D721Med (cell line): ENCODE results near the gene RERE.
"Not testable (repeated sequence)": the region's sequence is repeated elsewhere in the genome, so short reads cannot be mapped to it uniquely, and the experiment has no call there.

Experiments used
- DNase-seq: peaks from one replicate; pipeline ENCODE4 v3.0.0; 2011; ENCODE audit warnings: low spot score; ENCODE audit not compliant: insufficient read length
- FAIRE-seq: peaks from 2 replicates; lab custom pipeline; 2011; peaks lifted over from hg19 to GRCh38; lab: Jason Lieb, UNC
- TF ChIP-seq, protein P1 (sequence below): IDR thresholded peaks from 2 replicates; pipeline ENCODE4 v1.5.1; 2012; ENCODE audit warnings: mild to moderate bottlenecking, control low read depth; ENCODE audit not compliant: insufficient read depth; ENCODE audit errors: missing control alignments

RERE gene

DNA sequence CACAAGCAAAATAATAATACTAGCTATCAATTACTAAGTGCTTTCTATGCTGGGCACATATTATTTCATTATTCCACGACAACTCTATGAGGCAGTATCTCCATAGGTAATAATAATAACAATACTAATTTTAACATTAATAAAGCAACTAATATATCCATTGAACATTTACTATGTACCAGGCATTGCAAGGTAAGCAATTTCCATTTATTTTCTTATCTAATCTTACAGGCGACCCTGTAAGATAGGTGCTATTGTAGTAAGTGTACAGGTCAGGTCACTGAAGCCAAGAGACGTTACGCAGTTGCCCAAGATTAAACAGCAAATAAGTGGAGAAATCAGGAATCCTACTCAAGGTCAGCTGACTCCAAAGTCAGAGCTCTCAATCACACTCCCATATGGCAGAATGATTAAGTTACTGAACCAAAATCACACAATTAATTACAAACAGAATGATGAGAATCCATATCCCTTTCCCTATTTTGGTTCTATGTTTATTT, 301.1 kb downstream of the RERE start:
- DNase-seq (no peak), FAIRE-seq (no peak)
- TF ChIP-seq, protein P1, sequence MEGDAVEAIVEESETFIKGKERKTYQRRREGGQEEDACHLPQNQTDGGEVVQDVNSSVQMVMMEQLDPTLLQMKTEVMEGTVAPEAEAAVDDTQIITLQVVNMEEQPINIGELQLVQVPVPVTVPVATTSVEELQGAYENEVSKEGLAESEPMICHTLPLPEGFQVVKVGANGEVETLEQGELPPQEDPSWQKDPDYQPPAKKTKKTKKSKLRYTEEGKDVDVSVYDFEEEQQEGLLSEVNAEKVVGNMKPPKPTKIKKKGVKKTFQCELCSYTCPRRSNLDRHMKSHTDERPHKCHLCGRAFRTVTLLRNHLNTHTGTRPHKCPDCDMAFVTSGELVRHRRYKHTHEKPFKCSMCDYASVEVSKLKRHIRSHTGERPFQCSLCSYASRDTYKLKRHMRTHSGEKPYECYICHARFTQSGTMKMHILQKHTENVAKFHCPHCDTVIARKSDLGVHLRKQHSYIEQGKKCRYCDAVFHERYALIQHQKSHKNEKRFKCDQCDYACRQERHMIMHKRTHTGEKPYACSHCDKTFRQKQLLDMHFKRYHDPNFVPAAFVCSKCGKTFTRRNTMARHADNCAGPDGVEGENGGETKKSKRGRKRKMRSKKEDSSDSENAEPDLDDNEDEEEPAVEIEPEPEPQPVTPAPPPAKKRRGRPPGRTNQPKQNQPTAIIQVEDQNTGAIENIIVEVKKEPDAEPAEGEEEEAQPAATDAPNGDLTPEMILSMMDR, result no peak

DNA sequence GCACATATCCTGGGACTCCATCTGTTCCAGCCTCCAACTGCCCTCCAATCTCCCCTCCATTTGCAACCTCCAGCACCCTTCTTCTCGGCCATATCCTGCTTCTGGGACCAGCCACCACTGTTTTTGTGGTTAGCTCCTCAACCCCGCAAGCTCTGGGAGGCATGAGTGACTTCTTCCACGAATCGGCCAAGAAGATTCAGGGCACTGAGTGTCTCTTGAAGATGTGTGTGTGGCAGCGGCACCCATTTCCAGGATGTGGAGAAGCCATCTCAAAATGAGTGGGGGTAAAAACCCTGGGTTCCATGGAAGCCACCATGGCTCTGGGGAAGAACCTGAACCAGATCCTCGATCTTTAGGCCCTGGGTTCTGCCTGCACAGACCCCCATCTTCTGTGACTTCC, 304.9 kb downstream of the RERE start:
- DNase-seq (no peak), FAIRE-seq (no peak)
- TF ChIP-seq, protein P1, result no peak

DNA sequence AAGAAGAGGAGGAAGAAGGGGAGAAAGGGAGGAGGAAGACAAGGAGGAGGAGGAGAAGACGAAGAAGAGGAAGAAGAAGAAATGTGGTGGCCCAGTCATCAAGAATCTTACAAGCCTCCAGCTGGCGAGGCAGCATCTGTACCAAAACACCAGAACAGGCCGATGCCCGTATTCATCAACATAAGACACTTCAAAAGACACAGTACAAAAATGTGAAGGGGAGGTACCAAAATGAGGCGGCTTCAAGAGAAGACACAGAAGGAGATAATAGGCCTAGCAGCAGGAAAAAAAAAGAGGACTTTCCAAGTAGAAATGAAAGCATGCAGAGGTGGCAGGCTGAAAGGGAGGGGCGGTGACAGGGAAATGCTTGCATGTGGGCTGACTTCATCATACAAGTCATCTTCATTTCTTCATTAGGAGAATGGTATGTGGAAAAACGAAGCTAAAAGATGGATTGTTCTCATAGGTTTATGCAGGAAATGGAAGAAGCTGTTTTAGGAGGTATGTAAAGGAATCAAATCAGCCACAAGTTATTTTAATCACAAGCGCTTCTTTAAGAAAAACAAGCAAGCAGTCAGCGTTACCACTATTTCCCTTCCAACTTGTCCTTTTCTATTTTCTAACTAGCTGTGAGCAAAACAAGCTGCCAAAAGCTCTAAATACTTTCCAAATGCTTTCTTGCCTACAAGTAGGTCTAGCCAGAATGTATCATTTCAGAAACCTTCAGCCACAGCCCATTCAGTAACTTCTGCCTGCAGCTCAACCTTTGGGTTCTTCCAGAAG, 307.2 kb downstream of the RERE start:
- TF ChIP-seq, protein P1, result no peak
- DNase-seq (no peak), FAIRE-seq (no peak)

DNA sequence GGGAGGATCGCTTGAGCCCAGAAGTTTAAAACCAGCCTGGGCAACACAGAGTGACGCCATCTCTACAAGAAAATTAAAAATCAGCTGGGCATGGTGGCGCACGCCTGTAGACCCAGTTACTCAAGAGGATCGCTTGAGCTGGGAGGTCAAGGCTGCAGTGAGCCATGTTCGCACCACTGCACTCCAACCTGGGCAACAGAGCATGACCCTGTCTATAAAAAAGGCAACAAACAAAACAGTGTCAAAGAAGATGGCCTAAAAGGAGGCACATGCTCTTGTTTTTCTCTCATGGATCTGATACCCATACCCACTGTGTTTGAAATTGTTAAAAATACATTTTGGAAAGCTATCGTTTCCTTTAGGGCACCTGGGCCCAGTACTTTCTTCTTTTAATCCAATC, 307.9 kb downstream of the RERE start:
- DNase-seq (no peak), FAIRE-seq (no peak)
- TF ChIP-seq, protein P1, result no peak

DNA sequence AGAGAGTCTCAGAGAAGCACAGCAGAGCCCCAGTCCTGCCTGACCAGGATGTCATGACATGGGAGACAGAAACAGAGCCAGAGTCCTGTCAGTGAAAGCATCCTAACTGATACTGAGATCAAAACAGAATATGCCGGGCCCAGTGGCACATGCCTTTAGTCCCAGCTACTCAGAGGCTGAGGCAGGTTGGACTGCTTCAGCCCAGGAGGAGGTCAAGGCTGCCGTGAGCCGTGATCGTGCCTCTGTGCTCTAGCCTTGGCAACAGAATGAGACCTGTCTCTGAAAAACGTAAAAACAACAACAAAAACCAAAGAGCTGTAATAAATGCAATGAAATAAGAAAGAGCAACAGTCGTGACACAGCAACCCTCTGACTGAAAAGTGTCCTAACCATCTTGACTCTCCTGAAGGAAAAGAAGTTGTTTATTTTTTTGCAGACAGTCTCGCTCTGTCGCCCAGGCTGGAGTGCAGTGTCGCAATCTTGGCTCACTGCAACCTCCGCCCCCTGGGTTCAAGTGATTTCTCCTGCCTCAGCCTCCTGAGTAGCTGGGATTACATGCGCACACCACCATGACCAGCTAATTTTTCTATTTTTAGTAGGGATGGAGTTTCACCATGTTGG, 310.3 kb downstream of the RERE start:
- TF ChIP-seq, protein P1, result no peak
- DNase-seq (no peak), FAIRE-seq (no peak)

DNA sequence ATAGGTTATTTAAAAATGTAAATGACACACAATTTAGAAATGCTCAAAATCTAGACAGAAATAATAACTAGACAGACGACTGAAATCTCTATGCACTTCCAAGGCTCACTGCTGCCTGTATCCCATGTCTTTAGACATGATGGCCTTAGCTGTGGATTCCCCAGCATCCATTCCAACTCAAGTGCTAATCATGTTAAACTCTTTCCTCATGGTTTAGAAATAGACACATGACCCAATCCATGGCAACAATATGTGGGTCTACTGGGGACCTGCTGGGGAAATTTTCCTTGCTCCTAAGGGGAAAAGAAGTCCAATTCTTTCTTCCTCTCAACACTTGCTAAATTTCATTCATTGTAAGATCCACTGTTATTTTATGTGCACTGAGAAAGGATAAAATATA, 311.0 kb downstream of the RERE start:
- FAIRE-seq (no peak), DNase-seq (no peak)
- TF ChIP-seq, protein P1, result no peak

DNA sequence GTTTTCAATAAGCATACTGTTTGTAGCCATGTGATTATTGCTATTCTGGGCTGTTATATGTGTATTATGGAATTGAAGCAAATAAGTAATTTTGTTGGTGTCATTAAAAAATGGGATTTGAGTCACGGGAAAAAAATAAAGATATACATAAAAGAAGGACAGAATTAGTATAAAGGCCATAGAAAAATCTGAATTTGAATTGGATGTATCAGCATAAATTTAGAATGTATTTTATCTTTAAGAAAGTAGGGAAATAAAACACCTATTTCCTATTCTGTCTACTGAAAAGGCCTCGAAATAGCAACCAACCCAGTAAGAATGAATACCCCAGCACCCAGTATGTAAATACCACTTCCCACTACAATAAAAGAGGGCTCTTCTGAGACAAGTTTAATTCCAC, 313.6 kb downstream of the RERE start:
- FAIRE-seq, result no peak
- no peak for DNase-seq
- TF ChIP-seq, protein P1, result no peak

DNA sequence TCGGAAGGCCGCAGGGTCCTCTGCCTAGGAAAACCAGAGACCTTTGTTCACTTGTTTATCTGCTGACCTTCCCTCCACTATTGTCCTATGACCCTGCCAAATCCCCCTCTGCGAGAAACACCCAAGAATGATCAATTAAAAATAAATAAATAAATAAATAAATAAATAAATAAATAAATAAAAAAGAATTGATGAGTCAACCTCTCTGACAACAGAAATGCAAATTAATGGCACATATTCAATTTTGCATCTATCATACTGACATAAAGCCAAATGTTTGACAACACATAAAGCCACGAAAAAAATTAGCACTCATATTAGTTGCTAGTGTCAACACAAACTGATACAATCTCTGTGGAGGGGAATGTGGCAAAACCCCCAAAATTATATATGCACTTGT, 314.5 kb downstream of the RERE start:
- not testable (repeated sequence) for FAIRE-seq, DNase-seq
